DOHH2 (cell line): Measurements from ENCODE around the gene NOP56.

Source experiments
- CTCF ChIP-seq: fragments of 200-600 bp; sonication (generic); IDR thresholded peaks from one replicate; pipeline ENCODE4 v1.5.1; 2014; ENCODE audit warnings: antibody characterized with exemption, mild to moderate bottlenecking, low read depth, low read length; ENCODE audit not compliant: poor library complexity, severe bottlenecking
- EZH2phosphoT487 ChIP-seq: fragments of 200-600 bp; sonication (generic); IDR thresholded peaks from 2 replicates; pipeline ENCODE4 v1.6.1; 2017; ENCODE audit warnings: borderline replicate concordance, mild to moderate bottlenecking, antibody characterized with exemption, low read length, moderate library complexity, mixed read lengths

GRCh38 chr20:2690718-2691117 lies 38.3 kb downstream of the NOP56 start:
- no peak for TF ChIP-seq CTCF
- TF ChIP-seq EZH2phosphoT487: no peak
